ENCODE results near the gene NDUFS4.

Gene NDUFS4

DNA sequence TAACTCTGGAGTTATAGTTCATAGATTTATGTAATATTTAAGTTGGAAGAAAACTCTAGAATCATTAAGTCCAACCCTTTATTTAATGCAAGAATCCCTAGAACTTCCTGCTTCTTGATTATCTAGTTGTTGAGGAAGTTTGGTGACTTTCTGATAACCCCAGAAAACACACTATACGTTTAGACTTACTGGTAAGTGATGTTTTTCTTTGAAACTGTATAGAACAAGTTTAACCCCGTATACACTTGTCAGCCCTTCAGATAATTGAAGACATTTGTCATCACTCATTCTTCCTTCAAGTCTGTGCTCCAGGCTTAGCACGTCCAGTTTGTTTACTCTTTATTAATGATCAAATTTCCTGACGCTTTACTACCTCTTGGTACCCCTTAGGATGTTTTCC, 9.0 kb downstream of the NDUFS4 start:
- H3K9me3 ChIP-seq (ENCODE audit: control insufficient read depth in 2 of 2, low read length in 2 of 2) = no peaks in the 10 kb centered on the region
- no peaks in the 10 kb centered on the region for H3K36me3 ChIP-seq (ENCODE audit: control insufficient read depth in 2 of 2, insufficient read depth in 2 of 2, low read length in 2 of 2)
- no peak overlapping the region for H3K4me3 ChIP-seq (ENCODE audit: low read length in 2 of 2)
- H3K27me3 ChIP-seq (ENCODE audit: control insufficient read depth in 1 of 2, insufficient read depth in 2 of 2, low read length in 2 of 2) = no peaks in the 10 kb centered on the region
- no peak overlapping the region for H3K9ac ChIP-seq (ENCODE audit: low read length in 2 of 2)
- no peaks in the 10 kb centered on the region for H3K4me1 ChIP-seq (ENCODE audit: control insufficient read depth, insufficient read depth, low read length)
- H3K27ac ChIP-seq (ENCODE audit: low read length) = no peak overlapping the region

DNA sequence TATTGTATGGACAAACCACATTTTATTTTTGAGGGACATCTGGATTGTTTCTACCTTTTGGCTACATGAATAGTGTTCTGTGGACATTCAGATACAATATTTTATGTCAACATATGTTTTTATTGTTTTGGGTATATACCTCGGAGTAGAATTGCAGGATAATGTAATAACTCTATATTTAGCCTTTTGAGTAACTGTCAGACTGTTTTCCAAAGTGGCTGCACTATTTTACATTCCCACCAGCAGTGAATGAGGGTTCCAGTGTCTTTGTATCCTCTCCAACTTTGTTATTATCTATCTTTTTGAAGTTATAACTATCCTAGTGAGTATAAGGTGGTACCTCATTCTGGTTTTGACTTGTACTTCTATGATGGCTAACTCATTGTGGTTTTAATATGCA, 11.0 kb downstream of the NDUFS4 start:
- Histone ChIP-seq H3K9me3 (ENCODE audit: control insufficient read depth in 2 of 2, low read length in 2 of 2) (no peaks in the 10 kb centered on the region), H3K27ac (ENCODE audit: low read length) (no peak overlapping the region), H3K4me1 (ENCODE audit: control insufficient read depth, insufficient read depth, low read length) (no peaks in the 10 kb centered on the region), H3K36me3 (ENCODE audit: control insufficient read depth in 2 of 2, insufficient read depth in 2 of 2, low read length in 2 of 2) (no peaks in the 10 kb centered on the region), H3K9ac (ENCODE audit: low read length in 2 of 2) (no peak overlapping the region), H3K4me3 (ENCODE audit: low read length in 2 of 2) (no peak overlapping the region), H3K27me3 (ENCODE audit: control insufficient read depth in 1 of 2, insufficient read depth in 2 of 2, low read length in 2 of 2) (no peaks in the 10 kb centered on the region)

DNA sequence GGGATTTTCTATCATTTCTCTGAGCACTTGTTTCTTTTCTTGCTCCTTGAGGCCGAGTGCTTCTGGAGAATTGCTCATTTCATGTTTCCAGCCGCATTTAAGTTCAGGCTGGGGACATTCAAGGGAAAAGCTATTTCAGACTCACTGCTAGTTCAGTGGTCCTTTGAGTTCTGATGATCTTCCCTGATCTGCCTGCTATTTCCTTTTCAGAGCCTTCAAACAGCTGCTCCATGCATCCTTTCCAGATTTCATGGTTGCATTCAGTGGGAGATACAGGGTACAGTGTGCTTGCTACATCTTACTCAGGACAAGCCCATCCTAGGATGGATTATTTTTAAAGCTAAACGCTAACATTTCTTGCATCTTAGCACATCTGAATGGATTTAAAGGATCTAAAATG, 14.7 kb downstream of the NDUFS4 start:
- Histone ChIP-seq H3K4me1 (ENCODE audit: control insufficient read depth, insufficient read depth, low read length) (no peaks in the 10 kb centered on the region), H3K36me3 (ENCODE audit: control insufficient read depth in 2 of 2, insufficient read depth in 2 of 2, low read length in 2 of 2) (no peaks in the 10 kb centered on the region), H3K27ac (ENCODE audit: low read length) (no peak overlapping the region), H3K4me3 (ENCODE audit: low read length in 2 of 2) (no peak overlapping the region), H3K9ac (ENCODE audit: low read length in 2 of 2) (no peak overlapping the region), H3K9me3 (ENCODE audit: control insufficient read depth in 2 of 2, low read length in 2 of 2) (no peaks in the 10 kb centered on the region), H3K27me3 (ENCODE audit: control insufficient read depth in 1 of 2, insufficient read depth in 2 of 2, low read length in 2 of 2) (no peaks in the 10 kb centered on the region)

DNA sequence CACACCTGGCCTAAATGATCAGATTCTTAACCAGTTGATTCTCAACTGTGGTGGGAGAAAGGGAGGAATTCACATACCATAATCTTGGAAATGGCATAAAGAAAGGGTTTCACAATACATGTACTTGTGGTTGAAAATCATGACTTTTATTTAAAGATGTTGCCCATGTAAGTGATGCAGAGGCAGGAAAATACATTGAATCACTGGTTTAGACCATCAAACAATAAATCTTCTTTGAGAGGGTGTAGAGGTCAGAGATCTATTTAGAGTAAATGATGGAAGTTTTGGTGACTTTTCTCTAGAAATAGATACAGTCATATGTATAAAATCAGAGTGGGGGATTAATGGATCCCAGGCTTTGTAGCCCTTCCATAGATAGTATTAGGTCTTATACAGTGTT, 15.4 kb downstream of the NDUFS4 start:
- H3K4me3 ChIP-seq (ENCODE audit: low read length in 2 of 2) = no peak overlapping the region
- H3K4me1 ChIP-seq (ENCODE audit: control insufficient read depth, insufficient read depth, low read length) = no peaks in the 10 kb centered on the region
- no peaks in the 10 kb centered on the region for H3K9me3 ChIP-seq (ENCODE audit: control insufficient read depth in 2 of 2, low read length in 2 of 2)
- H3K27me3 ChIP-seq (ENCODE audit: control insufficient read depth in 1 of 2, insufficient read depth in 2 of 2, low read length in 2 of 2) = no peaks in the 10 kb centered on the region
- H3K9ac ChIP-seq (ENCODE audit: low read length in 2 of 2) = no peak overlapping the region
- no peak overlapping the region for H3K27ac ChIP-seq (ENCODE audit: low read length)
- no peaks in the 10 kb centered on the region for H3K36me3 ChIP-seq (ENCODE audit: control insufficient read depth in 2 of 2, insufficient read depth in 2 of 2, low read length in 2 of 2)

DNA sequence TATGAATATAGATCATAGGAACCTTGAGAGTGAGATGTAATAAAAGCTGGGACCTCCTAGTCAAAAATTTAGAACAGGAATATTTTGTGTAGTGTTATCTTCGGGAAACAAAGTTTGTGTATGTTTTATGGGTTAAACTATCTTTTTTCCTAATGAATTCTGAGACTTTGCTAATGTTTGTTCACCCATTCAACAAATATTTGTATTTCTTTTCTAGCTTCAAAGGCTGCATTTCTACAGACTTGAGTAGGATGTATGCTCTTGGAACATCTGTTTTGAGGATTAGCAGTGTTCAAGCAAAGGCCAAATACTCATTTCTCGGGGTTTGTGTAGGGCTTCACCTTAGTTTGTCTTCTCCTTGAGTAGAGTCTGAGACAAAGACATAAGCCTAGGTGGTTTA, 16.2 kb downstream of the NDUFS4 start:
- Histone ChIP-seq H3K36me3 (ENCODE audit: control insufficient read depth in 2 of 2, insufficient read depth in 2 of 2, low read length in 2 of 2) (no peaks in the 10 kb centered on the region), H3K4me1 (ENCODE audit: control insufficient read depth, insufficient read depth, low read length) (no peaks in the 10 kb centered on the region), H3K27ac (ENCODE audit: low read length) (no peak overlapping the region), H3K4me3 (ENCODE audit: low read length in 2 of 2) (no peak overlapping the region), H3K9ac (ENCODE audit: low read length in 2 of 2) (no peak overlapping the region), H3K9me3 (ENCODE audit: control insufficient read depth in 2 of 2, low read length in 2 of 2) (no peaks in the 10 kb centered on the region), H3K27me3 (ENCODE audit: control insufficient read depth in 1 of 2, insufficient read depth in 2 of 2, low read length in 2 of 2) (no peaks in the 10 kb centered on the region)

DNA sequence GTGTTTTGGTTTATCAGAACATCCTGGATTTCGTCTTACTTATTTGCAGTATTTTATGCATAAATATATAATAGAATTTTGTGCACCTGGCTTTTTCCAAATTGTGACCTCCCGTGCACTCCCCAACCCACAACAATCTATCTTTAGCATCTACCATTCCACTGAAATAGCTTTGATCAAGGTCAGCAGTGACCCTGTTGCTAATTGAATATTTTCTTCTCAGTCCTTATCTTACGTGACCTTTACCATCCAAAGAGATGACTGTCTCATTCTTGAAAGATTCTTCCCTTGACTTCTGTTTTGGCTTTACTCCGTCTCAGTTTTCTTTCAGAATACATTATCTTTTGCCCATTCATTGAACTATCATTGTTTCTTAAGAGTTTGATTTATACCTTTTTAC, 18.4 kb downstream of the NDUFS4 start:
- no peak overlapping the region for H3K4me3 ChIP-seq (ENCODE audit: low read length in 2 of 2)
- H3K4me1 ChIP-seq (ENCODE audit: control insufficient read depth, insufficient read depth, low read length) = no peaks in the 10 kb centered on the region
- no peak overlapping the region for H3K27ac ChIP-seq (ENCODE audit: low read length)
- no peaks in the 10 kb centered on the region for H3K9me3 ChIP-seq (ENCODE audit: control insufficient read depth in 2 of 2, low read length in 2 of 2)
- H3K9ac ChIP-seq (ENCODE audit: low read length in 2 of 2) = no peak overlapping the region
- no peaks in the 10 kb centered on the region for H3K36me3 ChIP-seq (ENCODE audit: control insufficient read depth in 2 of 2, insufficient read depth in 2 of 2, low read length in 2 of 2)
- H3K27me3 ChIP-seq (ENCODE audit: control insufficient read depth in 1 of 2, insufficient read depth in 2 of 2, low read length in 2 of 2) = no peaks in the 10 kb centered on the region

DNA sequence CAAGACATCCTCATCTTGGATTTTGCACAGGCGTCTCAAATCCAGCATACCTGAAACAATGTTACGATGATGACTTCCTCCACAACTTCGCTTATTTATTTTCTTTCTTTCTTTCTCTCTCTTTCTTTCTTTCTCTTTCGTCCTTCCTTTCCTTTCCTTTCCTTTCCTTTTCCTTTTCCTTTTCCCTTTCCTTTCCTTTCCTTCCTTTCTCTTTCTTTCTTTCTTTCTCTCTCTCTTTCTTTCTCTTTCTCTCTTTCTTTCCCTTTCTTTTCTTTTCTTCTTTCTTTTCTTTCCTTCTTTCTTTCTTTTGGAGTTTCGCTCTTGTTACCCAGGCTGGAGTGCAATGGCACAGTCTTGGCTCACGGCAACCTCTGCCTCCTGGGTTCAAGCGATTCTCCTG, 20.1 kb downstream of the NDUFS4 start:
- Histone ChIP-seq H3K27ac (ENCODE audit: low read length) (no peak overlapping the region), H3K9me3 (ENCODE audit: control insufficient read depth in 2 of 2, low read length in 2 of 2) (no peaks in the 10 kb centered on the region), H3K36me3 (ENCODE audit: control insufficient read depth in 2 of 2, insufficient read depth in 2 of 2, low read length in 2 of 2) (no peaks in the 10 kb centered on the region), H3K9ac (ENCODE audit: low read length in 2 of 2) (no peak overlapping the region), H3K27me3 (ENCODE audit: control insufficient read depth in 1 of 2, insufficient read depth in 2 of 2, low read length in 2 of 2) (no peaks in the 10 kb centered on the region), H3K4me3 (ENCODE audit: low read length in 2 of 2) (no peak overlapping the region), H3K4me1 (ENCODE audit: control insufficient read depth, insufficient read depth, low read length) (no peaks in the 10 kb centered on the region)

DNA sequence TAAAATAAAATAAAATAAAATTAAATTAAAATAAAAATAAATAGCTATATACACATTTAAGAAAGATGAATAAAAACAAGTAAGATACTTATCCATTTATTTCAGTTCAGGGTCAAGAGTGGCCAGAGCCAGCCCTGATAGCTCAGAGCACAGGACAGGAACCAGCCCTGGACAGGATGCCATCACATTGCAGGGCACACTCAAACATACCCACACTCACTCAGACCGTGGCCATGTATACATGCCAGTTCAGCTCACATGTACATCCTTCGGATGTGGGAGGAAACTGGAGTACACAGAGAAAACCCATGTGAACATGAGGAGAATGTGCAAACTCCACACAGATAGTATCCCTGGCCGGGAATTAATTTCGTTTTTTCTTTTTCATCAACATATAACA, 21.8 kb downstream of the NDUFS4 start:
- Histone ChIP-seq H3K4me1 (ENCODE audit: control insufficient read depth, insufficient read depth, low read length) (no peaks in the 10 kb centered on the region), H3K36me3 (ENCODE audit: control insufficient read depth in 2 of 2, insufficient read depth in 2 of 2, low read length in 2 of 2) (no peaks in the 10 kb centered on the region)

DNA sequence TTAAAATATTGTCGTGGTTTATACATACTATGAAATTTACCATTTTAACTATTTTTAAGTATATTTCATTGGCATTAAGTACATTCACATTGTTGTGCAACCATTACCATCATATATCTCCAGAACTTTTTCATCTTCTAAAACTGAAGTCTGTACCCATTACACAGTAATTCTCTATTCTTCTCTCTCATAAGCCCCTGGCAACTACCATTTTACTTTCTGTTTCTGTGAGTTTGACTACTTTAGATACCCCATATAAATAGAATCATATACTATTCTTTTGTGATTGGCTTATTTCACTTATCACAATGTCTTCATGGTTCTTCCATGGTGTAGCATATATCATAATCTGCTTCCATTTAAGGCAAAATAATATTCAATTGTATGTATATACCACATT, 30.3 kb downstream of the NDUFS4 start:
- Histone ChIP-seq H3K36me3 (ENCODE audit: control insufficient read depth in 2 of 2, insufficient read depth in 2 of 2, low read length in 2 of 2) (no peaks in the 10 kb centered on the region), H3K9me3 (ENCODE audit: control insufficient read depth in 2 of 2, low read length in 2 of 2) (no peaks in the 10 kb centered on the region), H3K4me1 (ENCODE audit: control insufficient read depth, insufficient read depth, low read length) (no peaks in the 10 kb centered on the region), H3K9ac (ENCODE audit: low read length in 2 of 2) (no peak overlapping the region), H3K27me3 (ENCODE audit: control insufficient read depth in 1 of 2, insufficient read depth in 2 of 2, low read length in 2 of 2) (no peaks in the 10 kb centered on the region), H3K4me3 (ENCODE audit: low read length in 2 of 2) (no peak overlapping the region), H3K27ac (ENCODE audit: low read length) (no peak overlapping the region)

More for the DNA sequence above, 21.8 kb downstream of the NDUFS4 start:
- Histone ChIP-seq H3K27me3 (ENCODE audit: control insufficient read depth in 1 of 2, insufficient read depth in 2 of 2, low read length in 2 of 2) (no peaks in the 10 kb centered on the region), H3K27ac (ENCODE audit: low read length) (no peak overlapping the region), H3K4me3 (ENCODE audit: low read length in 2 of 2) (no peak overlapping the region), H3K9me3 (ENCODE audit: control insufficient read depth in 2 of 2, low read length in 2 of 2) (no peaks in the 10 kb centered on the region), H3K9ac (ENCODE audit: low read length in 2 of 2) (no peak overlapping the region)

DNA sequence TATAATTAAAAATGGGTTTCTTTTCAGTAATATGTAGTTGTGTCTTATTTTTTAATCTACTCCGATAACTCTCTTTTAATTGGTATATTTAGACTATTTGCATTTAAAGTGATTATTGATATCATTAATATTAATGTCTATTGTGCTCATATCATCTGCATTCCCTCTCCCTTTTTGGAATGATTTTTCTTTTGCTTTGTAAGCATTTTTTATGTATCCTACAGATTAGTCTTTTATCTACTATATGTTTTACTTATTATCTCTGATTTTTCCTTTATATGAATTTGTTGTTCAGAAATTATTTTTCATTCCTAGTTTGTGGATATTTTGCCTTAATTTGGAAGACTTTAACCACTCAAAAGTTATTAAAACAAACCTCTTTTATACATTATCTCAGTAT, 34.0 kb downstream of the NDUFS4 start:
- Histone ChIP-seq H3K36me3 (ENCODE audit: control insufficient read depth in 2 of 2, insufficient read depth in 2 of 2, low read length in 2 of 2) (no peaks in the 10 kb centered on the region), H3K27ac (ENCODE audit: low read length) (no peak overlapping the region), H3K9me3 (ENCODE audit: control insufficient read depth in 2 of 2, low read length in 2 of 2) (no peaks in the 10 kb centered on the region), H3K9ac (ENCODE audit: low read length in 2 of 2) (no peak overlapping the region), H3K27me3 (ENCODE audit: control insufficient read depth in 1 of 2, insufficient read depth in 2 of 2, low read length in 2 of 2) (no peaks in the 10 kb centered on the region), H3K4me1 (ENCODE audit: control insufficient read depth, insufficient read depth, low read length) (no peaks in the 10 kb centered on the region), H3K4me3 (ENCODE audit: low read length in 2 of 2) (no peak overlapping the region)

DNA sequence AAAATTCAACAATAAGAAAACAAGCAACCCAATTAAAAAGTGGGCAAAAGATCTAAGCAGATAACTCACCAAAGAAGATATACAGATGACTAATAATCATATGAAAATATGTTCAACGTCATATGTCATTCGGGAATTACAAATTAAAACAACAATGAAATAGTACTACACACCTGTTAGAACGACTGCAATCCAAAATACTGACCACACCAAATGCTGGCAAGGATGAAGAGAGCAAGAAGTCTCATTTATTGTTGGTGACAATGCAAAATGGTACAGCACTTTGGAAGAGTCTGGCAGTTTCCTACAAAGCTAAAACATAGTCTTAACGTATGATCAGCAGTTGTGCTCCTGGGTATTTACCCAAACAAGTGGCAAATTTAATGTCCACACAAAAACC, 37.5 kb downstream of the NDUFS4 start:
- no peaks in the 10 kb centered on the region for H3K36me3 ChIP-seq (ENCODE audit: control insufficient read depth in 2 of 2, insufficient read depth in 2 of 2, low read length in 2 of 2)
- H3K4me3 ChIP-seq (ENCODE audit: low read length in 2 of 2) = no peak overlapping the region
- no peak overlapping the region for H3K9ac ChIP-seq (ENCODE audit: low read length in 2 of 2)
- no peaks in the 10 kb centered on the region for H3K27me3 ChIP-seq (ENCODE audit: control insufficient read depth in 1 of 2, insufficient read depth in 2 of 2, low read length in 2 of 2)
- H3K27ac ChIP-seq (ENCODE audit: low read length) = no peak overlapping the region
- H3K4me1 ChIP-seq (ENCODE audit: control insufficient read depth, insufficient read depth, low read length) = peaks cover 2% of the 10 kb centered on the region
- no peaks in the 10 kb centered on the region for H3K9me3 ChIP-seq (ENCODE audit: control insufficient read depth in 2 of 2, low read length in 2 of 2)

DNA sequence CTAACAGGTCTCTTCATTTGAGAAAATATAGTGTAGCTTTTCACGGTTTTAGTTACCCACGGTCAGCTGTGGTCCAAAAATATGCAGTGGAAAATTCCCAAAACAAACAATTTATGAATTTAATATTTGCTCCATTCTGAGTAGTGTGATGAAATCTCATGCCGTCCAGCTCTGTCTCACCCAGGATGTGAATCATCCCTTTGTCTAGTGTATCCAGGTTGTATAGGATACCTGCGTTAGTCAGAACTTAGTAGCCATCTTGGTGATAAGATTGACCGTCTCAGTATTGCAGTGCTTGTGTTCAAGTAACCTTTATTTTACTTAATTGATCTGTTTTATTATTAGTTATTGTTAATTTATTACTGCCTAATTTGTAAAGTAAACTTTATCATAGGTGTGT, 41.1 kb downstream of the NDUFS4 start:
- H3K4me1 ChIP-seq (ENCODE audit: control insufficient read depth, insufficient read depth, low read length) = peaks cover 5% of the 10 kb centered on the region
- no peaks in the 10 kb centered on the region for H3K9me3 ChIP-seq (ENCODE audit: control insufficient read depth in 2 of 2, low read length in 2 of 2)
- no peak overlapping the region for H3K4me3 ChIP-seq (ENCODE audit: low read length in 2 of 2)
- peaks cover 0 to 8% of the 10 kb centered on the region in 2 donors for H3K36me3 ChIP-seq (ENCODE audit: control insufficient read depth in 2 of 2, insufficient read depth in 2 of 2, low read length in 2 of 2)
- H3K9ac ChIP-seq (ENCODE audit: low read length in 2 of 2) = no peak overlapping the region
- no peaks in the 10 kb centered on the region for H3K27me3 ChIP-seq (ENCODE audit: control insufficient read depth in 1 of 2, insufficient read depth in 2 of 2, low read length in 2 of 2)
- H3K27ac ChIP-seq (ENCODE audit: low read length) = no peak overlapping the region

Measured in stomach smooth muscle (tissue), 2 donors.